GM12874 (cell line): ENCODE data around the gene IRX4.

Source experiments
- TF ChIP-seq, protein P1 (sequence below): IDR thresholded peaks from 2 replicates; pipeline ENCODE4 v1.5.1; 2011; ENCODE audit warnings: low read depth, mild to moderate bottlenecking, control low read depth, low read length, moderate library complexity; ENCODE audit not compliant: insufficient read depth

Gene IRX4

DNA sequence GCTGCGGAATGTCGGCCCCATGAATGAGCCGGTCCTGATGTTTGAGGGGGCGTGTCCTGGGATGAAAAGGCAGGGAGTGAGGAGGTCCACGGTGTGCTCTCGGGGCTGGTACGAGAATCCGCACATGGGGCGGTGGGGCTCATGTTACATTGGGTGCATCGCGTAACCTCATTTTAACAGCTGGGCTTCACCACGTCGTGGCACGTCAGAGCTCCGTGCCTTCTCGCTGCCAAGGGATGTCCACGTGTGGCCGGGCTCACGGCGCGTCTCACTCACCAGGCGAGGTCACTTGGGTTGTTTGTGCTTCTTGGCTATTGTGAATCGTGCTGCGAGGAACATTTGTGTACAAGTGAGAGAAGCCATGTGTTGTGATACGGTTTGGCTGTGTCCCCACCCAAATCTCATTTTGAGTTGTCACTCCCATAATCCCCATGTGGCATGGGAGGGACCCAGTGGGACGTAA, 29.1 kb upstream of the IRX4 start:
- TF ChIP-seq, protein P1, sequence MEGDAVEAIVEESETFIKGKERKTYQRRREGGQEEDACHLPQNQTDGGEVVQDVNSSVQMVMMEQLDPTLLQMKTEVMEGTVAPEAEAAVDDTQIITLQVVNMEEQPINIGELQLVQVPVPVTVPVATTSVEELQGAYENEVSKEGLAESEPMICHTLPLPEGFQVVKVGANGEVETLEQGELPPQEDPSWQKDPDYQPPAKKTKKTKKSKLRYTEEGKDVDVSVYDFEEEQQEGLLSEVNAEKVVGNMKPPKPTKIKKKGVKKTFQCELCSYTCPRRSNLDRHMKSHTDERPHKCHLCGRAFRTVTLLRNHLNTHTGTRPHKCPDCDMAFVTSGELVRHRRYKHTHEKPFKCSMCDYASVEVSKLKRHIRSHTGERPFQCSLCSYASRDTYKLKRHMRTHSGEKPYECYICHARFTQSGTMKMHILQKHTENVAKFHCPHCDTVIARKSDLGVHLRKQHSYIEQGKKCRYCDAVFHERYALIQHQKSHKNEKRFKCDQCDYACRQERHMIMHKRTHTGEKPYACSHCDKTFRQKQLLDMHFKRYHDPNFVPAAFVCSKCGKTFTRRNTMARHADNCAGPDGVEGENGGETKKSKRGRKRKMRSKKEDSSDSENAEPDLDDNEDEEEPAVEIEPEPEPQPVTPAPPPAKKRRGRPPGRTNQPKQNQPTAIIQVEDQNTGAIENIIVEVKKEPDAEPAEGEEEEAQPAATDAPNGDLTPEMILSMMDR: no peak

DNA sequence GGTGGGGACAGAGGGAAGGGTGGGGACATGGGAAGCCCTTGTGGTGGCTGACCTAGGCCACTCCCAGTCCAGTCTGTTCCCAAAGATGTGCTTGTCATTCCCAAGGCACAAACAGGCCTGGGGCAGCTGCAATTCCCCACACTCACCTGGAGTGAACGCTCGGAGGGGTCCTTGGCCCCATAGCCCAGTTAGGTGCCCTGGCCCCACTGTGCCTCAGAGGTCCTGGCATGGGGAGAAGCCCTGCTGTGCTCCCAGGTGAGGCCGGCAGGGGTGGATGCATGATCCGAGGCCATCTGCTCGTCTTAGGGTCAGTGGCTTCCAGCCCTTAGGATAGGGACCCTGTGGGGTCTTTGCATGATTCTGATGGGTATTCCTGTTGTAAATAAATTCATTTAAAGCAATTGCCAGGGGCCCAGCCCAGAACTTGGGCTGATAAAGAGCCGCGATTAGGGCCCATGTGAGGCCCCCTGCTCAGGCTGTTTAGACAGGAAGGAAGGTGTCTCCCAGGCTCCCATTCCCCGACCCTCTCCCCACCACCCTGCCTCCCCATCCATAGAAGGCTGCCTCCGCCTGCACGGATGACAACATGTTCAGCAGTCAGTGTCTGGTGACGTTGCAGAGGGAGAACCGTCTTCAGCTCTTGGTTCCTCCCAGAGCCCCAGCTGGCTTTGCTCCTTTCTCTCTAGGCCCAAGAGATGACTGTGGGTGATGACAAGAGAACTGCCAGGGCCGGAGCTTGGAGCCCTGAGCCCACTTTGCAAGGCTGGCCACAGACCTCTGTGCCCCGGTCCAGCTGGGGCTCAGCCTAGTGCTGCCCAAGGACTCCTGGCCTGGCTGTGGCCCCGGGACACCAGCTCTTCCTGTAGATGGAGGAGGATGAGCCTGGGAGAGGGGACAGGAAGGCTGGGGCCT, 28.4 kb upstream of the IRX4 start:
- TF ChIP-seq, protein P1: no peak

DNA sequence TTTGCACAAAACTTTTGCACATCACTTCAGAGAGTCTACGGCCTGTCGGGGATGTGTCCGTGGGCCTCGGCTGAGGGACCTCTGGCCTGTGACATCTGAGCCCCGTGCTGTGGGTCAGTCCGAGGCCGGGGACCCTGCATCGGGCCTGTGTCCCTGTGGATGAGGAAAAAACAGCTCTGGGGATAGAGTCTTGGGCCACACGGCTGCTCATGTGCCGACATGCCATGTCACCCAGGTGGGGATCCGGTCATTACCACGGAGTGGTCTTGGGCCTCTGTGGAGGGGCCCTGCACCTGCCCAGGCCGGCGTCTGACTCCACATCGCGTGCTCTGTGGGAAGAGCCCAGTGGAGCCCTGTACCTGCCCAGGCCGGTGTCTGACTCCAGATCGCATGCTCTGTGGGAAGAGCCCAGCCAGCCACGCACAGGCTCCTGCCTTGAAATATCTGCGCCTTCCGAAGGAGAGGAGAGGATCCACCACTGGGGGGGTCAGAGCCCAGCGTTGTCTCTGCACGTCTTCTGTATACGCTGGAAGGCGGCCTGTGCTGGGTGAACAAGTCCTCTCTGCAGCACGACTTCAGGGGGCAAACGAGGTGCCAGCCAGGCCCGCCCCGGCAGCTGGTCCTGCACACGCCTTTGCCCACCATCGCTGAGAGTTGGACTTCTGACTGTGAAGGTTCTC, 27.5 kb upstream of the IRX4 start:
- TF ChIP-seq, protein P1: no peak

DNA sequence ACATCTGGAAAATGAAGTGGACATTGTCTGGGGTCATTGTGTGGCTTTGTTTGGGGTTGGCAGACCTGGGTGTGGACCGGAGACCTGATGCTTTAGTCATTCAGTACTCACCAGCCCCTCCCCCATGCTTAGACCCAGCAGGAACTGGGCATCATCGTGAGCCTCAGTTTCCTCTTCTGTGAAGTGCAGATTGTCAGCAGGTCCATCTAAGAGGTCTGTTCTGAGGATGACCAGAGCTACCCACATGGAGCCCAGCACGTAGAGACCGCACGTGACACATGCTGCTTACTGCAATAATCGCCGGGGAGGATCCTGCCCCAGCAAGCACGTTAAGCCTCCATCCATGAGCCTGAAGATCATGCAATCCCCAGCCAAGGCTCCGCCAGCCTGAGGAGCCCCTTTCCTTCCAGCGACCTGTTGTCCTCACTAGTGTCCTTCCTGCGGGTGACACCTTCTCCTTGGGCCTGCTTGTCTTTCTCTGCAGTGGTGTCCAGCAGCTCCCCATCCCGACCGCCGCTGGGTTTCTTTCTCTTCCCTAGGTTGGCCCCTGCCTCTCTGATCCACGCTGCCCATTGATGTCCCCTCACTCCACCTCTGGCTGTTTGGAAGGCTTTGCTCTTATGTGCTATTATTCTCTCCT, 26.7 kb upstream of the IRX4 start:
- TF ChIP-seq, protein P1: no peak

DNA sequence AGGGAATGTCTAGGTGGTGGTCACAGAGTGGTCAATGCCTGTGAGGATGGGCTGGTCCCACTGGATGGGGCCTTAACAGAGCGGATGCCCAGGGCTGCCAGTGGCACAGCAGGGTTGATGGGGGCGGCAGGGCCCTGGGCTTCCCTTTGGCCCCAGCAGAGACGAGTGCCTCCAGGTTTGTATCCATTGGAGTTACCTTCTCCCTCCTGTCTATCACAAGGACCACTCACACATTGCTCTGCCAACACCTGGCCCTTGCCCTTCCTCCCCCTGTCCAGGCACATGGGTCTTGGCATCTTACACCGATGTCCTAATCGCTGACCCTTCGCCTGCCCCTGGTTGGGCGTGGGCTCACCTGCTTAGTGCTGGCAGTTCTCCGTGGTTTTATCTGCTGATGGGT, 26.2 kb upstream of the IRX4 start:
- TF ChIP-seq, protein P1: no peak

DNA sequence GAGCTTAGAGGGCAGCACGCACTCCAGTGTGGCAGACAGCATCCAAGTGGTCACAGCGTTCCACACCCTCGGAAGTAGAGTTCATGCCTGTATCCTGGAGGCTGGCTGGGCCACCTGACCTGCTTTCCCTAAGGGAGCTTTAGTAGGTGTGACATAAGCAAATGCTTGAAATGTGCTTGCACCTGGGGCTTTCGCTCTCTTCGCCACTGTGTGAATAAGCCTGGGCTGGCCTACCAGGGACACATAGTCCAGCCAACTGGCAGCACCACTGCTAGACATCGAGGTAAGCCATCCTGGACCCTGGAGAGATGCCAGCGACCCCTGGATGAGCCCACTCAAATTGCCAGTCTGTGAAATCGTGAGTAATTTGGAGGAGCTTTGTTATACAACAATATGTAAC, 24.9 kb upstream of the IRX4 start:
- TF ChIP-seq, protein P1: no peak

DNA sequence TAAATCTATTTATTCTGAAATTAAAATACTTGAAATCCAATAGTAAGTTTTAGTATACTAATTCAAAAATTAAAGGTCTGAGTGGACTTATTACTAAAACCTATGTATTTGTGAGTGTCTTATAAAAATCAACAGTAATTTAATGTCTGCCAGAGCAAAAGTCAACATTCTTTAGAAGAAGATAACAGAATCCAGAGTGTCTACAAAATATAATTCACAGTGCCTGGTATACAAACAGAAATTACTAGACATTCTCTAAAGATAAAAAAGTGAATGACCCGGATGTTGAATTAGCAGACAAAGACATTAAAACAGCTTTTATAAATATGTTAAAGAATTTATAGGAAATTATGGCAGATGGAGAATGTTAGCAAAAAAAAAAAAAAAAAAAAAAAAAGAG, 22.4 kb upstream of the IRX4 start:
- TF ChIP-seq, protein P1: no peak
